MG63 (cell line): Measurements from ENCODE around the gene RAPGEF6. TPM values are rescaled to one million over a fixed set of nuclear protein-coding genes. Genes with fewer than 3 reads are reported as not detected.
"Not testable (repeated sequence)": the region's sequence is repeated elsewhere in the genome, so short reads cannot be mapped to it uniquely, and the experiment has no call there.

ENCODE experiments used
- DNase-seq: peaks from one replicate; pipeline ENCODE4 v3.0.0-alpha.2; 2020
- H3K27me3 ChIP-seq: fragments of 250-450 bp; sonication (Bioruptor Pico); 2 replicates; pipeline ENCODE4 v1.5.1; 2020; ENCODE audit warnings: mild to moderate bottlenecking, moderate library complexity
- H3K36me3 ChIP-seq: fragments of 250-450 bp; sonication (Bioruptor Pico); 2 replicates; pipeline ENCODE4 v1.5.1; 2020; ENCODE audit warnings: mild to moderate bottlenecking, moderate library complexity
- H3K4me3 ChIP-seq: fragments of 250-450 bp; sonication (Bioruptor Pico); 2 replicates; pipeline ENCODE4 v1.5.1; 2020; ENCODE audit warnings: mild to moderate bottlenecking, moderate library complexity
- H3K9me3 ChIP-seq: fragments of 250-450 bp; sonication (Bioruptor Pico); 2 replicates; pipeline ENCODE4 v1.5.1; 2020; ENCODE audit warnings: mild to moderate bottlenecking, moderate library complexity
- total RNA-seq: library from RNA; depleted of rRNA; stranded (reverse); fragments of >200 nt; shearing (Covaris generic); gene quantifications from 2 replicates; pipeline ENCODE4 v1.2.3, GENCODE V29; 2014; ENCODE audit warnings: low replicate concordance; rRNA removed

RAPGEF6 gene, protein sequence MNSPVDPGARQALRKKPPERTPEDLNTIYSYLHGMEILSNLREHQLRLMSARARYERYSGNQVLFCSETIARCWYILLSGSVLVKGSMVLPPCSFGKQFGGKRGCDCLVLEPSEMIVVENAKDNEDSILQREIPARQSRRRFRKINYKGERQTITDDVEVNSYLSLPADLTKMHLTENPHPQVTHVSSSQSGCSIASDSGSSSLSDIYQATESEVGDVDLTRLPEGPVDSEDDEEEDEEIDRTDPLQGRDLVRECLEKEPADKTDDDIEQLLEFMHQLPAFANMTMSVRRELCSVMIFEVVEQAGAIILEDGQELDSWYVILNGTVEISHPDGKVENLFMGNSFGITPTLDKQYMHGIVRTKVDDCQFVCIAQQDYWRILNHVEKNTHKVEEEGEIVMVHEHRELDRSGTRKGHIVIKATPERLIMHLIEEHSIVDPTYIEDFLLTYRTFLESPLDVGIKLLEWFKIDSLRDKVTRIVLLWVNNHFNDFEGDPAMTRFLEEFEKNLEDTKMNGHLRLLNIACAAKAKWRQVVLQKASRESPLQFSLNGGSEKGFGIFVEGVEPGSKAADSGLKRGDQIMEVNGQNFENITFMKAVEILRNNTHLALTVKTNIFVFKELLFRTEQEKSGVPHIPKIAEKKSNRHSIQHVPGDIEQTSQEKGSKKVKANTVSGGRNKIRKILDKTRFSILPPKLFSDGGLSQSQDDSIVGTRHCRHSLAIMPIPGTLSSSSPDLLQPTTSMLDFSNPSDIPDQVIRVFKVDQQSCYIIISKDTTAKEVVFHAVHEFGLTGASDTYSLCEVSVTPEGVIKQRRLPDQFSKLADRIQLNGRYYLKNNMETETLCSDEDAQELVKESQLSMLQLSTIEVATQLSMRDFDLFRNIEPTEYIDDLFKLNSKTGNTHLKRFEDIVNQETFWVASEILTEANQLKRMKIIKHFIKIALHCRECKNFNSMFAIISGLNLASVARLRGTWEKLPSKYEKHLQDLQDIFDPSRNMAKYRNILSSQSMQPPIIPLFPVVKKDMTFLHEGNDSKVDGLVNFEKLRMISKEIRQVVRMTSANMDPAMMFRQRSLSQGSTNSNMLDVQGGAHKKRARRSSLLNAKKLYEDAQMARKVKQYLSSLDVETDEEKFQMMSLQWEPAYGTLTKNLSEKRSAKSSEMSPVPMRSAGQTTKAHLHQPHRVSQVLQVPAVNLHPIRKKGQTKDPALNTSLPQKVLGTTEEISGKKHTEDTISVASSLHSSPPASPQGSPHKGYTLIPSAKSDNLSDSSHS (N-terminal part only)
- 5.4 and 23.6 TPM in 2 replicates for total RNA-seq

DNA sequence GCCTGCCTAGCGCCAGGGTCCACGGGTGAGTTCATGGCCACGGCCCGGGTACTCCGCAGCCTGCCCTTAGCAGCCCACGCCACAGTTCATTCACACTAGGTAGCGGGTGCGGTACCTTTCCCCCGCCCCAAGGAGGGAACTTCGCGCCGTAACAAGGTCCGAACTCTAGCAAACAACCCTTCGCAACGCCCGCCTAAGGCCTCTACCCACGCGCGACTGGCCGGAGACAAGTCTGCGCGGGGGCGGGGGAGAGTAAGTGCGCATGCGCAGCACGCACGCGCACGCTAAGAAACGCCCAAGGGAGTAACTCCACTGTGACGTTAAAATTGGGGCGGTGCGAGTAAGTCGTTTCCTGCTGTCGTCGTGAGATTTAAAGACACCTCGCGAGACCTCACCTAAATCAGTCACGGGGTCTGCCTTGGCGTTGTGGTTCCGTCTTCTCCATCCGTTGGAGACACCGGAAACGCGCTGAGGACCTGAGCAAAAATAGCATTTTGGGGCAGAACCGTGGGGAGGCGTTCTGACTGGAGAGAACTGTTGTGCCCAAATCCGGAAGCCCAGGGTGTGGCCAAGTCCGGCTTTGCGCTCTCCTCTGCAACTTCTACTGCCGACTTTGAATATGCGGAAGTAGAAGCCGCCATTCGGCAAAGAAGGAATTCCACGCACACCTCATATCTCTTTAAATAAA lies at the start of gene RAPGEF6:
RAPGEF6 (minus strand) TSS at position 234 of the 688 bp plus-strand sequence; CDS start at position 35, 199 bp downstream.
- no peaks in the 10 kb centered on the region for H3K9me3 ChIP-seq
- no peaks in the 10 kb centered on the region for H3K27me3 ChIP-seq
- peaks cover 6% of the 10 kb centered on the region for H3K36me3 ChIP-seq
- H3K4me3 ChIP-seq = peak within 1 kb of the TSS; percentile 86
- DNase-seq = peak; percentile 100

DNA sequence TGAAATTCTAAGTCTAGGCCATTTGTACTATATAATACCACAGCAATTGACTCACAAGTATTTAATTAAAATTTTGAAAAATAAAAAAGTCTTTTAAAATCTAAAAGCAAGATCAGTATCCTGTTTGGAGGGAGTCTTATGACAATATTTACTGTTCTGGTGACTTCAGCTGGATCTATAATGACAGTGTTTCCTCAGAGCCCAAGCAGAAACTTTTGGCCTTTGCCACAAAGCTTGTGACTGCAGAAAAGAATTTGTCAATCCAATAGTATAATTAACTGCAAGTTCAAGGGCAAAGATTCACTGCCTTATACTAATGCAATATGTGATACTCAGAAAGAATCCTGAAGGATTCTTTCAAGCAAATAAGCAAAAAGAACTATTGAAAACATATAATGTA lies 49.6 kb upstream of the RAPGEF6 start:
- no peaks in the 10 kb centered on the region for H3K27me3 ChIP-seq
- peaks cover 30% of the 10 kb centered on the region for H3K36me3 ChIP-seq
- DNase-seq = no peak
- no peaks in the 10 kb centered on the region for H3K9me3 ChIP-seq
- H3K4me3 ChIP-seq = no peak overlapping the region

DNA sequence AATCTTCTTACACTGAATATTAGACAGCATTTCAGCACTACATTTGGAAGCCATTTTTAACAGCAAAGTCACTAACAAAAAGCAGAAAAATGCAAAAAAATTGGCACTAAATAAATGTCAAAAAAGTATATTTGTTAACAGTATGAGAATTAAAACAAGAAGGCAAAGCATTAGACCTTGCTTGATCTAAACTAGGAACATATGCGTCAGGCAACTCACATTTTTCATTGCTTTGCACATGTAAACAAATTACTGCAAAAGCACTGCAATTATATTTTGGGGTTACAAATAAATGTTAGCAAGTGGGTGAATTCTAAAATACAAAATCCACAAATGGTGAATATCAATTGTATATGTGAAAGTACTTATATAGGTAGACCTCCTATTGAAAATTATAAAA lies 49.0 kb upstream of the RAPGEF6 start:
- no peaks in the 10 kb centered on the region for H3K27me3 ChIP-seq
- no peak overlapping the region for H3K4me3 ChIP-seq
- H3K36me3 ChIP-seq = peaks cover 32% of the 10 kb centered on the region
- no peaks in the 10 kb centered on the region for H3K9me3 ChIP-seq
- no peak for DNase-seq

DNA sequence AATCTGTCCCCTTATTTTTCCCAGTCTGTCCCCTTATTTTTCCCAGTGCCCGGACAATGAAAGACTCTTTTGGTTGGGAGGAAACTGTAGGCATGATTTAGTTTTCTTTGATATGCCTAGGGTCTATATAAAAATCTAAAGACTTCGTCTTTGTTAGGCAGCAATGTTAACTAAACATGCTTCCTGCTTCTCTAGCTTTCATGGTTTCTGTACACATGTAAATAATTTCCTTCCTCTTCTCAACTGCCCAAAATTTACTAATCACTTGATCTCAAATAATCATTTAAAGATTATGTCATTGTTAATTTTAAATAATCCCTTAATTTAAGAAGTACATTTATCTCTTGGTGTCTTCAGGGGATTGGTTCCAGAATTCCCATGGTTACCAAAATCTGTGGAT lies 47.8 kb upstream of the RAPGEF6 start:
- H3K36me3 ChIP-seq = peaks cover 44% of the 10 kb centered on the region
- no peak for DNase-seq
- H3K27me3 ChIP-seq = no peaks in the 10 kb centered on the region
- no peak overlapping the region for H3K4me3 ChIP-seq
- no peaks in the 10 kb centered on the region for H3K9me3 ChIP-seq

DNA sequence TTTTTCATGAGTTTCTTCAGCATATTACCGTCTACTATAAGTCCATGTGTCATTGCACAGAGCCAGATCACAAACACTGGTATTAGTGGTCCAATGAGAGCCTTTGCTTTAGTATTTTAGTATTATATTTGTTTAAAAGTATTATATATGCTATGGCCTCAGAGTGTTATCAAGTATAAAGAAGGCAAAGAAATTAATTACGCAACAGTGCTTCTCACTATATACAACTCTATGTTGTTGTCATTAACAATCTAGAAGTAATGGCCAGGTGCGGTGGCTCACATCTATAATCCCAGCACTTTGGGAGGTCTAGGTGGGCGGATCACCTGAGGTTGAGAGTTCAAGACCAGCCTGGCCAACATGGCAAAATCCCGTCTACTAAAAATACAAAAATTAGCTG lies 47.1 kb upstream of the RAPGEF6 start:
- DNase-seq = no peak
- Histone ChIP-seq H3K9me3 (no peaks in the 10 kb centered on the region), H3K27me3 (no peaks in the 10 kb centered on the region), H3K4me3 (no peak overlapping the region), H3K36me3 (peaks cover 47% of the 10 kb centered on the region)

DNA sequence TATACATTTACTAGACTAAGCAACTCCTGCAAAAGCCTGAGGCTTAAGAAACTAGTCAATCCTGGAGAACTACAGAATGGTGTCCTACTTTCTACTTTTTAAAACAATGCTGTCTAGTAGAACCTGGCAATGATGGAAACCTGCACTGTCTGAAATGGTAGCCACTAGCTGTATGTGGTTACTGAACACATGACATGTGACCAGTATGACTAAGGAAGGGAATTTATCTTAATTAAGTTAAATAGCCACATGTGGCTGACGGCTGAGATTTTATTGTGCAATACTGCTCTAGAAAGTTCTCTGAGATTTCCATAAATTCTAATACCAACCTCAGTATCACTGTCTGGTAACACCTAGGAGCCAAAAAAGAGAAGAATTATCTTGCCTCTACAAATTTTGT lies 44.9 kb upstream of the RAPGEF6 start:
- Histone ChIP-seq H3K27me3 (no peaks in the 10 kb centered on the region), H3K4me3 (no peak overlapping the region), H3K9me3 (no peaks in the 10 kb centered on the region), H3K36me3 (peaks cover 59% of the 10 kb centered on the region)
- DNase-seq = no peak

DNA sequence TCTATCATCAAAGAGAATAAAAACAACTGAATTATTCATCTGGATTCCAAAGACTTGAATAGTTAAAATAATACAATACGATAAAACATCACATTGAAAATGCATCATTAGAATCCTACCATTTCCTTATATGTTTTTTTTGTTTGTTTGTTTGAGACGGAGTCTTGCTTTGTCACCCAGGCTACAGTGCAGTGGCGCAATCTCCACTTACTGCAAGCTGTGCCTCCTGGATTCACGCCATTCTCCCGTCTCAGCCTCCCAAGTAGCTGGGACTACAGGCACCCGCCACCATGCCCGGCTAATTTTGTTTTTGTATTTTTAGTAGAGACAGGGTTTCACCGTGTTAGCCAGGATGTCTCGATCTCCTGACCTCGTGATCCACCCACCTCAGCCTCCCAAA lies 43.2 kb upstream of the RAPGEF6 start:
- not testable (repeated sequence) for H3K27me3 ChIP-seq, DNase-seq, H3K9me3 ChIP-seq, H3K4me3 ChIP-seq
- H3K36me3 ChIP-seq = peaks cover 71% of the 10 kb centered on the region

DNA sequence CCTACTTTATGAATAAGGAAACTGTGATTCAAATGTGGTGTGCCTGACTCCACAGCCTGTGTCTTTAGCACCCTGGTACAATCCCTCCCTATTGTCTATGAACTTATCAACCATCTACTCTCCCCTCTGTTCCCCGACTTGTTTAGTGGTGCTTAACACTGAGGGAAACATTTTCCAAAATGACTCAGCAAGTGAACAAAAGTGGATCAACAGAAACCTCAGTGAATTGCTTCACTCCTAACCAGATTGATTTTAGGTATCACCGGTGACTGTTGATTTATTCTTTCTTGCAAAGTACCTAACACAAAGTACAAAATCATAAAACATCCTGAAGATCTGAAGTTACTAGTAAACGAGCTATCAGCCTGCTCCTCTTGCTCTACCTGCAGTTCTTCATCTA lies 42.1 kb upstream of the RAPGEF6 start:
- H3K9me3 ChIP-seq = no peaks in the 10 kb centered on the region
- no peak for DNase-seq
- peaks cover 66% of the 10 kb centered on the region for H3K36me3 ChIP-seq
- no peak overlapping the region for H3K4me3 ChIP-seq
- H3K27me3 ChIP-seq = no peaks in the 10 kb centered on the region

DNA sequence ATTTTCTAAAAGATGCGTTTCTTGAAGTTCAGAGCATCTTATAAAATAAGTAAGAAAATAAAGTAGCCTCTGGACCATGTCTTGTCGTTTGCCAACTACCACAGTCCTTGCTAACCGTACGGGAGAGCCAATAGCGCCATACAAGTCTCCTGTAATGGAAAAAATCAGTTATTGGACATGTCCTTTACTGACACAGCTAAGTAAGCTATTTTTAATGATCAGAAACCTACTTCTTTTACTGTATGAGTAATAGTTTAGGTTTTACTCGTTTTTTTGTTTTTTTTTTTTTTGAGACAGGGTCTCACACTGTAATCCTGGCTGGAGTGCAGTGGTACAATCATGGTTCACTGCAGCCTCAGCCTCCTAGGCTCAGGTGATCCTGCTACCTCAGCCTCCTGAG lies 37.7 kb upstream of the RAPGEF6 start:
- no peak overlapping the region for H3K4me3 ChIP-seq
- no peaks in the 10 kb centered on the region for H3K9me3 ChIP-seq
- H3K36me3 ChIP-seq = peaks cover 75% of the 10 kb centered on the region
- no peak for DNase-seq
- H3K27me3 ChIP-seq = no peaks in the 10 kb centered on the region

DNA sequence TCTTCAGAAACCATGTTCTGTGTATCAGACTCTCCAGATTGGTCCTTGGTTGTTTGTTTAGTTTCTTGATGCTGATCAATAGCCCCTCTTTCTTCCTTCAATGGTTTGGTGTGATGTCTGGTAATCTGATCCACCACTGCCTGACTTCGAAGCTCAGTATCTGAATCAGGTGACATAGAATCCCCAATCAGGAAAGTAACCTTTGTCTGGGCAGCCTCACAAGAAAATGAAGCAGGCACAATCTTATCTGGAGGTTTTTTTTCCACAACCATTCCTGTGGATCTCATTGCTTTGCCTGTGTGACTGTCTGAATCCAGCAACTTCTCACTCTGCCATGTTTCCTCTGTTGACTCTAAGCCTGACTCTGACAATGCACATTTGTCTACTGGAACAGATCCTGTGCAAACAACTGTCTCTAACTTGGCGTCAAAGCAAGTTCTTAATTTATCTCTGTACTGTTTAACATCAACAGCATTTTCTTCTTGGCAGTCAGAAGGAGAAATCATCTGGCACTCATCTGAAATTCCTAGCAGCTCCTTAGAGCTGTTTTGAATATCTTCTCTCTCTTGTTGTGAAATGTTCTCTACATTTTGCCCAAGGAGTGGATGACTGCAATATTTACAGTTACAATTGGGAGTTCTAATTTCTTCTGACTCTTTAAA lies 37.1 kb upstream of the RAPGEF6 start:
- peak; percentile 53 for DNase-seq
- no peak overlapping the region for H3K4me3 ChIP-seq

DNA sequence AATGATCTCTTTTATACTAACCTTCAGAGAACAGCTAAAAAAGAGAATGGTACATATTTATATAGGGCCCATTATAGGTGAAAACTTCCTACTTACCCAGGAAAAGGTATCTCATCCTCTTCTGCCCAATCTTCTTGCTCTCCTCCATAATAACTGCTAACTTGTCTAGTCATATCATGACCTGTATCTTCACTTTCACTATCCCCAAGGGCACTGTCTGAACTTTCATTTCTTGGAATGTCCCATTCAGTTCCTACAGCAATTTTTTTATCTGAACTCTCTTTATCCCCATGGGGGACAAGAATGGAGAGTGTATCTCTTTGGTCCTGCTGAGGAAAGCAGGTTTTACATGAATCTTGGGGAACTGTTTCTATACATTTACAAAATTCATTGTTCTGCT lies 36.4 kb upstream of the RAPGEF6 start:
- Histone ChIP-seq H3K4me3 (no peak overlapping the region), H3K9me3 (no peaks in the 10 kb centered on the region), H3K36me3 (peaks cover 70% of the 10 kb centered on the region), H3K27me3 (no peaks in the 10 kb centered on the region)
- DNase-seq = no peak

More for the DNA sequence above, 37.1 kb upstream of the RAPGEF6 start:
- peaks cover 72% of the 10 kb centered on the region for H3K36me3 ChIP-seq
- H3K27me3 ChIP-seq = no peaks in the 10 kb centered on the region
- H3K9me3 ChIP-seq = no peaks in the 10 kb centered on the region

DNA sequence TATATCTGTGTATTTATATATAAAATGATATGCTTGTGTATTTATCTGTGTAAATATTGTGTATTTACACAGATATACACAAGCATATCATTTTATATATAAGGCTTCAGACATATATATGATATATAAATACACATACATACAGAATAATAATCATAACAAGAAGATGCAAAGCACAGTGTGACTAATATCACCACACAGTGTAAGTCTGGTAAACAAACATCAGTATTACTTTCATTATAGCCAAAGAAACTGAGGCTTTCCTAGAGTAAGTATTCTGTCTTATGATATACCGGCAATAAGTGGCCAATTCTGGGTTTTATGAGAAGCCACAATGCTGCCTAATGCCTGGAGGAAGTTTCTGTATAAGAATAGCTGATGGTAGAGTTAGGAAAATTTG lies 29.9 kb upstream of the RAPGEF6 start:
- H3K36me3 ChIP-seq = peaks cover 73% of the 10 kb centered on the region
- H3K27me3 ChIP-seq = no peaks in the 10 kb centered on the region
- no peaks in the 10 kb centered on the region for H3K9me3 ChIP-seq
- H3K4me3 ChIP-seq = no peak overlapping the region
- no peak for DNase-seq

DNA sequence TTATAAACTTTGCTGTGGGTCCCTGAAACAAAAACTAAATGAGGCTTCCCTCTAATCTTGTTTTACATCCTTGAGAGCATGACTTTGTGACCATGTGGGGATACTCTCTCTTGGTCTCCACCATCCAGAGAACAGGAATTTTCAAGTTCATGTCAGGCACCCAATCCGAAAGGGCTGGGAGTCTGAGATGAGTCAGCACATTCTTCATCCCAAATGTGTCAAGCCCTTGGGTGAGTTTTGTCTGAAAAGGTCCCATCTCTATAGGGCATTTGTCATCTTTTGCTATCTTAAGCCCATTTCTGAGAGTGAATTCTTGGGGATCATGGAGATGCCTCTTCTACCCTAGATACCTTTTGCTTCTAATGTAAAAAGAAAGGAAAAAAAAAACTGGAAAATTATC lies 26.9 kb upstream of the RAPGEF6 start:
- H3K27me3 ChIP-seq = no peaks in the 10 kb centered on the region
- DNase-seq = no peak
- peaks cover 59% of the 10 kb centered on the region for H3K36me3 ChIP-seq
- no peak overlapping the region for H3K4me3 ChIP-seq
- no peaks in the 10 kb centered on the region for H3K9me3 ChIP-seq

DNA sequence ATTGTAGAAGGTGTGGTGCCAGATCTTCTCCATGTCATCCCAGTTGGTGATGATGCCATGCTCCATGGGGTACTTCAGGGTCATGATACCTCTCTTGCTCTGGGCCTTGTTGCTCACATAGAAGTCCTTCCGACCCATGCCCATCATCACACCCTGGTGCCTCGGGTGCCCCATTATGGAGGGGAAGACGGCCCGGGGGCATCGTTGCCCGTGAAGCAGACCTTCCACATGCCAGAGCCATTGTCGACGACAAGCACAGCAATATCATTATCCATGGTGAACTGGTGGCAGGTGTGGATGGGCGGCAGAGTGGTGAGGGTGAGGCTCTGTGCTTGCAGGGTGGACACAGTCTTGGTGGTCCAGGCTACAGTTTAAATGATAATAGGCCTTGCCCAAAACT lies 24.8 kb upstream of the RAPGEF6 start:
- Histone ChIP-seq H3K27me3 (no peaks in the 10 kb centered on the region), H3K36me3 (peaks cover 53% of the 10 kb centered on the region), H3K4me3 (no peak overlapping the region), H3K9me3 (no peaks in the 10 kb centered on the region)
- no peak for DNase-seq

DNA sequence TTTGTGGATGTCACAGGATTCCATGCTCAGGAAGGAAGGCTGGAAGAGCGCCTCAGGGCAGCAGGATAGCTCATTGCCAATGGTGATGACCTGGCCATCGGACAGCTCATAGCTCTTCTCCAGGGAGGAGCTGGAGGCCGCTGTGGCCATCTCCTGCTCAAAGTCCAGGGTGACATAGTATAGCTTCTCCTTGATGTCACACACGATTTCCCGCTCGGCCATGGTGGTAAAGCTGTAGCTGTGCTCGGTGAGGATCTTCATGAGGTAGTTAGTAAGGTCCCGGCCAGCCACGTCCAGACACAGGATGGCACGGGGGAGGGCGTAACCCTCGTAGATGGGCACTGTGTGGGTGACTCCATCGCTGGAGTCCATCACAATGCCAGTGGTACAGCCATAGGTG lies 24.3 kb upstream of the RAPGEF6 start:
- H3K4me3 ChIP-seq = no peak overlapping the region
- H3K27me3 ChIP-seq = no peaks in the 10 kb centered on the region
- H3K9me3 ChIP-seq = no peaks in the 10 kb centered on the region
- H3K36me3 ChIP-seq = peaks cover 55% of the 10 kb centered on the region
- no peak for DNase-seq

DNA sequence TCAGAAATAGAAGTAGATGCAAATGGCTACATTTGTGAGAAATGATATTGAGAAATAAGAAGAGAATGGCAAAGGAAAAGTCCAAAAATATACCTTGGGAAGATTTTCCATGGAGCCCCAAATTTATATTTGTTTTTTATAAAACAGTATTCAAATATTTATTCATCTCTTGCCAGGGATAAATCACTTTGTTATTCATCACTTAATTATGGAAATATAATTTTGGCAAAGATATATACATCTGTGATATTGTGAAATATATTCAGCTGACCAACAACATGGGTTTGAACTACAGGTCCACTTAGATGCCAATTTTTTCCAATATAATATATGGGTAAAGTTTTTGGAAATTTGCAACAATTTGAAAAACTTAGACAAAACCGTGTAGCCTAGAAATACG lies 19.7 kb upstream of the RAPGEF6 start:
- Histone ChIP-seq H3K27me3 (no peaks in the 10 kb centered on the region), H3K4me3 (no peak overlapping the region), H3K36me3 (peaks cover 52% of the 10 kb centered on the region), H3K9me3 (no peaks in the 10 kb centered on the region)
- no peak for DNase-seq
